Hematopoietic multipotent progenitor cell treated with erythropoietin and hydrocortisone succinate and interleukin-3 and kit ligand, for 6 days (in vitro differentiated cells): ENCODE results near the gene PFKP.

ENCODE experiments used
- DNase-seq: peaks from one replicate; pipeline ENCODE4 v3.0.0-alpha.2; 2015

Gene PFKP

GRCh38 chr10:3136763-3137611 is 69.6 kb downstream of the PFKP start:
- DNase-seq: no peak

GRCh38 chr10:3137958-3138726 is 70.8 kb downstream of the PFKP start:
- DNase-seq: no peak

- DNase-seq: no peak
Observed at GRCh38 chr10:3139216-3139910, 72.0 kb downstream of the PFKP start.

- DNase-seq: no peak
Observed at GRCh38 chr10:3140280-3140679, 72.9 kb downstream of the PFKP start.

GRCh38 chr10:3141351-3142005 is 74.1 kb downstream of the PFKP start:
- DNase-seq: no peak

- DNase-seq: no peak
Observed at GRCh38 chr10:3142146-3142875, 75.0 kb downstream of the PFKP start.

- no peak for DNase-seq
Observed at GRCh38 chr10:3143366-3143765, 76.0 kb downstream of the PFKP start.

GRCh38 chr10:3143791-3144434 is 76.6 kb downstream of the PFKP start:
- DNase-seq: no peak

GRCh38 chr10:3145366-3145765 is 78.0 kb downstream of the PFKP start:
- no peak for DNase-seq

- no peak for DNase-seq
Observed at GRCh38 chr10:3146289-3146688, 78.9 kb downstream of the PFKP start.

GRCh38 chr10:3147117-3147820 is 79.9 kb downstream of the PFKP start:
- no peak for DNase-seq

- no peak for DNase-seq
Observed at GRCh38 chr10:3148041-3148440, 80.7 kb downstream of the PFKP start.

- DNase-seq: no peak
Observed at GRCh38 chr10:3148994-3149393, 81.6 kb downstream of the PFKP start.

- no peak for DNase-seq
Observed at GRCh38 chr10:3149918-3150317, 82.6 kb downstream of the PFKP start.

- no peak for DNase-seq
Observed at GRCh38 chr10:3150366-3150765, 83.0 kb downstream of the PFKP start.

GRCh38 chr10:3150961-3151360 is 83.6 kb downstream of the PFKP start:
- no peak for DNase-seq

GRCh38 chr10:3151889-3152565 is 84.7 kb downstream of the PFKP start:
- DNase-seq: no peak

- DNase-seq: no peak
Observed at GRCh38 chr10:3152566-3152935, 85.2 kb downstream of the PFKP start.

- DNase-seq: no peak
Observed at GRCh38 chr10:3154666-3155065, 87.3 kb downstream of the PFKP start.

GRCh38 chr10:3159152-3159551 is 91.8 kb downstream of the PFKP start:
- no peak for DNase-seq

- no peak for DNase-seq
Observed at GRCh38 chr10:3162533-3162932, 95.2 kb downstream of the PFKP start.
